CD4-positive, alpha-beta T cell treated with Interleukin-10 for 1 hour (primary cell): ENCODE results near the gene METTL22.
A peak's percentile ranks its signal among the peaks of the same experiment; 100 is the strongest.
"Not testable (repeated sequence)": the region's sequence is repeated elsewhere in the genome, so short reads cannot be mapped to it uniquely, and the experiment has no call there.

Source experiments
- DNase-seq: peaks from one replicate; pipeline ENCODE4 v3.0.0-alpha.2; 2020

The METTL22 gene

GRCh38 chr16:8632675-8633182, 11.2 kb downstream of the METTL22 start:
- peak; percentile 34 for DNase-seq

DNA sequence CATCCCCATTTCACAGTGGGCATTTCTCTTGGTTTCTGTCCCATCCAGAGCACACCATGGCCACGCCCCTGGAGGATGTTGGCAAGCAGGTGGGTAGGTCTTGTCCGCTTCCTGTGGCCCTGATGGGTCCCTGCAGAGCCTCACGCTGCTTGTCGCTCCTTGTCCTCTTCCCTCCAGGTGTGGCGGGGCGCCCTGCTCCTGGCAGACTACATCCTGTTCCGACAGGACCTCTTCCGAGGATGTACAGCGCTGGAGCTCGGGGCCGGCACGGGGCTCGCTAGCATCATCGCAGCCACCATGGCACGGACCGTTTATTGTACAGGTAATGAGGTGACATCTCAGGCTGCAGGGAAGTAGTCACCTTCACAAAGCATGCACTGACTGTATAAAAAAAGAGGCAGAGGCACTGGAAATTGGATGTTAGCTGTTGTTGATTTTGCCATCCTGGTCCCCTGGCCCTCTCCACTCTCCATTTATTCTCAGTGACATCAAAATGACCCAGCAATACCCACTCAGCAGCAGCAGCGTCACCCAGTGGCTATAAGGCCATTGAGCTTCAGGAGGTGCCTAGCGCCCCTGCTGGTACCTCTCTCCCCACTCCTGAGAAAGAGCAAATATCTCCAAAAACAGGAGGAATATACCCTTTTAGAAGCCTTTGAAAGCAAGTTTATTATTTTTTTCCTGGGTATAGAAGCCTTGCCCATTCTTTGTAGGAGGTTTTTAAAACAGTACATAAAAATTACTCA, 13.7 kb downstream of the METTL22 start:
- DNase-seq: no peak

DNA sequence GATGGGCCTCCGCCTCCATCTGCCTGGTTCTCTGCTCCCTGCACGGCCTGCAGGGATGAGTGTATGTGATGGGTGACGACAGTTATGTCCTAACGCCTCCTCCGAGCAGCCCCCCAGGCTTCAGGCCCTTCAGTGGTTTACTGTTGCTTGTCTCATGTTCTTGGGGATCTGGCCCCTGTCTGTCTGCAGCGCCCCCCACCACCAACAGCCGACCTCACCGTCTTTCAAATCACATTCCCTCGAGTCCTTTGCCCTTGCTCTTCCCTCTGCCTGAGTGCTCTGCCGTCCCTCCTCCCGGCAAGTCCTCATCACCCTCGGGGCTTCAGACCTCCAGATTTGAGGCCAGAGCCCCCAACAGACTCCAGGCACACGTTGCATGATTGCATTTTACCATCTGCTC, 18.2 kb downstream of the METTL22 start:
- no peak for DNase-seq

DNA sequence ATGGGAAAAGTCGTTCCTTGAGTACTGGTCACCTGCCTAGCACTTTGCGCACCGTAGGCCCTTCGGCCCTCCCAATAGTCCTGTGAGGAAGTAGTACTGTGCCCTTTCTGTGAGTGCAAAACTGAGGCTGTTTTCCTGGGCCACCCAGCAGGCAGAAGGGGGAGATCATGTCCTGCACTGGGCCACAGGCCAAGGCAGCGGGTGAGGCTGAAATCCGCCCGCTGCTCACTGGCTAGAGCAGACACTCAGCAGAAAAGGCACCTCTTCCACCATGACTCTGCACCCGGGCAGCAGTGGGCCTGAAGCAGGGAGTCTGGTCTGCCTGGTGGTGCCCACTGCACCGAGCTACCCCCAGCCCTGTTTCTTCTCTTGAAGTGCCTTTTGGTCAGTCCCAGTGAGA, 20.2 kb downstream of the METTL22 start:
- no peak for DNase-seq

- no peak for DNase-seq
These were observed 20.6 kb downstream of the METTL22 start for GRCh38 chr16:8642146-8642545.

- DNase-seq: peak; percentile 15
These were observed 23.0 kb downstream of the METTL22 start for GRCh38 chr16:8644211-8645140.

GRCh38 chr16:8645141-8645521, 23.6 kb downstream of the METTL22 start:
- DNase-seq: no peak

DNA sequence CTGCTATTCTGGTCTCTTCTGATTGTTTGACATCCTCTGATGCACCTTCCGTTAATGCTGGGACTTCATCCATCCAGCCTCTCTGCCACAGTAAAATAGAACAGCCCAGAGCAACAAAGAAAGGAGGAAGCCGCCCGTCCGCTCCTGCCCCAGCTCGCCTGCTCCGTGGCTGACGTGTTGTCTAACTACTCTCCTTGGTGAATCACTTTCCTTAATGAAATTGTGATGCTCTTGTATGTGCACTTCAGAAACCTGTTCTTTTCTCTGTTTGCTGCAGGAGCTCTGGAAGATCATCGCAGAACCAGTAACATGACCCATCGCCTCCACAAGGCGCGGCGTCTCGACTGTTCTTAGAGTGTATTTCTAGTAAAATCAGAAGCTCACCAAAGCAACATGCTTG, 24.3 kb downstream of the METTL22 start:
- DNase-seq: no peak

DNA sequence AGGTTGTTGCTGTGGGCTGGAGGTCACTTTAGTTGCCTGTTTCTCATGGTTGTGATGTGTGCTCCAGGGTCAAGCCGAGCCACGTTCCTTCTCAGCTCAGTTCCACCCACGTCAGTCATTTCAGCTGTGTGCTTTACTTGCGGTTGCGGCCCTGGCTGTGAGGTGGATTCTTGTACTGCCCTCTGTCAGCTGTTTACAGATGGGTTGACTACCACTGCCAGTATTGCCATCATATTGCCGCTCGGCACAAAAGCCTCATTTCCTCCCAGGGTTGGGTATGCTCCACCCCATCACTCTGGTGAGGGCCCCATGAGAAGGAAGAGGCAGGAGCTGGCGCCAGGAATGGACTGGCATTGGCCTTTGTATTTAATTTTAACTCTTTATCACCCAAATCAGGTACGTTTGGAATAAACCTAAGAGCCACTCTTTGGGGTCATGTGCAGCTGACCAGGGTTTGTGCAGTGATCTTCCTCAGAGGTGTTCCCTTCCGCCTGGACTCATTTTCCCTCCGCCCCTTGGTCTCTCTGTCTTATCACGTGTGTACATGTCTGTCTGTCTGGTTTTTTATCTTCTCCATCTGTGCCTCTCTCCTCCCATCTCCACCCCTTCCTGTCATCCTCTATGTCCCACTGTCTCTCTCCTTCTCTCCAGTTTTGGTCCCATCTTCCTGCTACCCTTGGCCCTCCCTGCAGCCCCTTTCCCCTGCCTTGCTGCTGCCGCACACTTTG, 25.0 kb downstream of the METTL22 start:
- no peak for DNase-seq

- DNase-seq: no peak
These were observed 26.3 kb downstream of the METTL22 start for GRCh38 chr16:8647721-8648318.

DNA sequence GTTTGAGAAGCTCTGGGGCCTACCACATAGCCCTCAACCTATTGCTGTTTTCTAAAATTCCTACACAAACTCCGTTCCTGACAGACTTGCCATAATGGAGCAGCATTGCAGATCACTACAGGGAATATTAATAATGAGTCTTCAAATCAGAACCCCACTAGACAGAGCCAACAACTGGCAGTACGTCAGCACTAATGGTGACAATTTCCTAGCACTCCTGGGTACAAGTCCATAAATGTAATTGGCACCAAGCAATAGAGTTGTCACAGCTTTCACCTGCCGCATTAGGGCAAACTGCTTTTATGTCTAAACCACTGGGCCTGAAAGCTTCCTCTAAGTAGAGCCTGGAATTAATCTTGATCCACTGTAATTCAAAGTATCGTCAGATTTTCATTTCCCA, 27.4 kb downstream of the METTL22 start:
- DNase-seq: no peak

- no peak for DNase-seq
These were observed 28.5 kb downstream of the METTL22 start for GRCh38 chr16:8649829-8650554.

DNA sequence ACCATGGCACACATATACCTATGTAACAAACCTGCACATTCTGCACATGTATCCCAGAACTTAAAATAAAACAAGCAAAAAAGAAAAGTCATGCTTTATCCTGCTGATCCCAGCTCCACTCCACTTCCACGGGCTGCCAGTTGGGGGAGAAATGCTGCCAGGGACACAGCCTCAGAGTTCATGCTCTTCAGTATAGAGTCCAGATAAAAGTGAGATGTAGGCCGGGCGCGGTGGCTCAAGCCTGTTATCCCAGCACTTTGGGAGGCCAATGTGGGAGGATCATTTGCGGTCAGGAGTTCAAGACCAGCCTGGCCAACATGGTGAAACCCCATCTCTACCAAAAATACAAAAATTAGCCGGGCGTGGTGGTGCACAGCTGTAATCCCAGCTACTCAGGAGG, 30.5 kb downstream of the METTL22 start:
- DNase-seq: not testable (repeated sequence)

DNA sequence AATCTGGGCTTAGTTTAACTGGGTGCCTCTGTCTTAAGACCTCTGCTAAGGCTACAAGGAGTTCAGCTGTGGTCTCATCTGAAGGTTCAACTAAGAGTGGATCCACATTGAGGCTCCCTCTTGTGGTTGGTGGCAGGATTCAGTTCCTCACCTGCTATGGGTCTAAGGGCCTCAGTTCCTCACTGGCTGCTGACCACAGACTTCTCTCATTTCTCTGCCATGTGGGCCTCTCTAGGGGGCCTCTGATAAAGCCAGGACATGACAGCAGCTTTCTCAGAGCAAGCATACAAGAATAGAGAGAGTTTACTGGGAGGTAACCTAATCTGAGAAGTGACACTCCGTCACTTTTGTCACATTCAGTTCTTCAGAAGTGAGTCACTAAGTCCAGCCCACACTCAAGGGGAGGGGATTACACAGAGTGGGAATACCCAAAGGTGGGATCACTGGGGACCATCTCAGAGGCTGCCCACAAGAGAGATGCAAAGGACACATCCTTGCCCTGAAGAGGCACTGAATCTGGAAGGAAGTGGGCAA, 33.8 kb downstream of the METTL22 start:
- no peak for DNase-seq

- DNase-seq: no peak
These were observed 34.9 kb downstream of the METTL22 start for GRCh38 chr16:8656376-8656775.

- DNase-seq: peak; percentile 62
These were observed 39.4 kb downstream of the METTL22 start for GRCh38 chr16:8660841-8661301.

DNA sequence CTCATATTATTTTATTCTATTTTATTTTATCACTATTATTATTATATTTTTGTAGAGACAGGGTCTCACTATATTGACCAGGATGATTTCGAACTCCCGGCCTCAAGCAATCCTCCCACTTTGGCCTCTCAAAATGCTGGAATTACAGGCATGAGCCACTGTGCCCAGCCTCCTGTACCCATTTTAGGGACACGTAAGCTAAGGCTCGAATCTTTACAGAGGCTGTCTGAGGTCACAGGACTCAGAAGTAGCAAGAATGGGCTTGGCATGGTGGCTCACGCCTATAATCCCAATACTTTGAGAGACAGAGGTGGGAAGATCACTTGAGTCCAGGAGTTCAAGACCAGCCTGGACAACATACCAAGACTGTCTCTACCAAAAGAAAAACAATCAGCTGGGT, 40.2 kb downstream of the METTL22 start:
- DNase-seq: no peak

DNA sequence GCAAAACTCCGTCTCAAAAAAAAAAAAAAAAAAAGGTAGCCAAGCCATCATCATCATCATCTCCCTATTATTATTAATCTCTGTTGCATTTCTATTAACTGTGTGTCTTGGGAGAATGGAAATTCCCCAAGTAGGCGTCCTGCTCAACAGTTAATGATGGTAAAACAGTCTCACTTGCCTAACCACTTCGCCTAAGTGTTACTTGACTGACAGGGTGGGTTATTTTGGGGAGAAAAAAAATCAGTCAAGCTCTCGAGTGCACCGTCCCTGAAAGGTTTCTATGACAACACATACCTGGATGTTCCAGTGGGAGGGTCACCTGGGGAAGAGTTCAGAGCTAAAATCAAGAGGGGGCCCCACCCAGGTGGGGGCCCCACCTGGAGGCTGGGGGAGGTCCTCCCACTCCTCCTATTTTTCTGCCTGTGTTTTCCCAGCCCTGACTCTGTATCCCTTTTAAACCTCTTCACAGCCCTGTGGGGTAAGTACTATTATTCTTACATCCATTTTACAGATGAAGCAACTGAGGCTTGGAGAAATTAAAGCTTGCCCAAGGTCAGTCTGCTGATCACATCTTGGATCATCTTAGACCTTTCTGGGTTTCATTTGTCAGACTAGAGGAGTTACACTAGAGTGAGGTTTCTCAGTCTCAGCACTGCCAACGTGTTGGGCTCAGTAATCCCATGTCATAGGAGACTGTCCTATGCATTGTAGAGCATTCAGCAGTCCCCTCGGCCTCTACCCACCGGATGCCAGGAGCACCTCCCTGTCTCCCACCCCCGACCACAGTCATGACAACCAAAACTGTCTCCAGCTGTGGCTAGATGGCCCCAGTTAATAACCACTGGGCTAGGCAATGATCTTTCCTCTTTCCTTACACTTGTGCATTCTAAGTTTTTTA, 41.9 kb downstream of the METTL22 start:
- DNase-seq: no peak

- DNase-seq: no peak
These were observed 44.0 kb downstream of the METTL22 start for GRCh38 chr16:8665529-8665928.

- no peak for DNase-seq
These were observed 46.0 kb downstream of the METTL22 start for GRCh38 chr16:8667492-8667891.

GRCh38 chr16:8668113-8668512, 46.6 kb downstream of the METTL22 start:
- no peak for DNase-seq
